Panc1 (cell line): ENCODE data around the gene CDK19. TPM values are rescaled to one million over a fixed set of nuclear protein-coding genes. Genes with fewer than 3 reads are reported as not detected.

Experiments
- ATAC-seq: fragments of 200-7000 bp; cut with Tn5 transposase; 2 replicates; pipeline ENCODE4 v1.9.1; 2020; ENCODE audit warnings: mild to moderate bottlenecking, moderate library complexity
- BruUV-seq: library from RNA; stranded (reverse); fragments of 400-500 nt; replicated peaks from 2 replicates; lab custom pipeline; 2021; lab: Mats Ljungman, UMichigan
- CTCF ChIA-PET: fragments of 300-600 bp; sonication (Branson Sonifier 250); formaldehyde crosslinking; loops from one replicate; lab custom pipeline; 2022; ENCODE audit warnings: antibody characterized with exemption; lab: Charles Lee
- POLR2A ChIA-PET: fragments of 300-600 bp; sonication (Branson Sonifier 250); formaldehyde crosslinking; loops from one replicate; lab custom pipeline; 2022; ENCODE audit warnings: antibody characterized with exemption; lab: Charles Lee
- DNase-seq: peaks from one replicate; pipeline ENCODE4 v3.0.0-alpha.2; 2010; ENCODE audit warnings: low read depth, low spot score
- H3K27ac ChIP-seq: 2 replicates; pipeline ENCODE4 v1.5.1; 2011; ENCODE audit warnings: mild to moderate bottlenecking, low read length, inconsistent platforms
- H3K27me3 ChIP-seq: fragments of 200-500 bp; sonication (Bioruptor generic); 2 replicates; pipeline ENCODE4 v1.6.0; 2014; ENCODE audit warnings: low read length, inconsistent platforms; ENCODE audit not compliant: control insufficient read depth, insufficient read depth
- H3K36me3 ChIP-seq: fragments of 200-500 bp; sonication (Bioruptor generic); 2 replicates; pipeline ENCODE4 v1.5.1; 2014; ENCODE audit warnings: inconsistent platforms, mild to moderate bottlenecking, low read length, moderate library complexity; ENCODE audit not compliant: control insufficient read depth, insufficient read depth
- H3K4me1 ChIP-seq: 2 replicates; pipeline ENCODE4 v1.5.1; 2011; ENCODE audit warnings: inconsistent platforms, mild to moderate bottlenecking, low read length, moderate library complexity; ENCODE audit not compliant: control insufficient read depth, insufficient read depth
- H3K4me3 ChIP-seq, 2 experiments: 2 replicates each; pipeline ENCODE4 v1.5.1; 2011 to 2012; ENCODE audit warnings: low read depth in 2 of 2, low read length in 2 of 2, mild to moderate bottlenecking in 2 of 2, inconsistent platforms in 1 of 2, moderate library complexity in 1 of 2
- H3K9me3 ChIP-seq: fragments of 200-500 bp; sonication (Bioruptor generic); 2 replicates; pipeline ENCODE4 v1.5.1; 2014; ENCODE audit warnings: low read depth, mild to moderate bottlenecking, inconsistent platforms, low read length, moderate library complexity; ENCODE audit not compliant: control insufficient read depth, insufficient read depth
- CTCF ChIP-seq: fragments of 450-650 bp; IDR thresholded peaks from 2 replicates; pipeline ENCODE4 v1.5.1; 2017; ENCODE audit warnings: mild to moderate bottlenecking
- POLR2AphosphoS5 ChIP-seq: IDR thresholded peaks from 2 replicates; pipeline ENCODE4 v1.6.1; 2012; ENCODE audit warnings: mild to moderate bottlenecking, low read depth, low read length, moderate library complexity
- SIN3A ChIP-seq: IDR thresholded peaks from 2 replicates; pipeline ENCODE4 v1.6.1; 2012; ENCODE audit warnings: low read depth, mild to moderate bottlenecking, low read length, moderate library complexity, borderline replicate concordance; ENCODE audit not compliant: insufficient read depth
- TCF7L2 ChIP-seq: IDR thresholded peaks from 2 replicates; pipeline ENCODE4 v1.6.1; 2011; ENCODE audit warnings: mild to moderate bottlenecking, low read depth, low read length, inconsistent platforms
- in situ Hi-C: cut with HindIII; loops from 2 replicates; pipeline ENCODE4 v1.10.0; 2016; ENCODE audit warnings: low sequenced_read_pairs, low pct_unique_long_range_greater_than_20kb
- intact Hi-C: fragments of 100-400 bp; cut with micrococcal nuclease; formaldehyde crosslinking; loops from one replicate; pipeline ENCODE4 v1.10.0; 2022; ENCODE audit not compliant: unreplicated experiment
- total RNA-seq: library from RNA; stranded (reverse); gene quantifications from one replicate; pipeline ENCODE4 v1.2.1, GENCODE V29; 2021; ENCODE audit not compliant: unreplicated experiment
- TF ChIP-seq, protein P1 (sequence below), 2 experiments: IDR thresholded peaks; 2 replicates each; pipeline ENCODE4 v1.6.1; 2011 to 2012; ENCODE audit warnings: low read depth in 2 of 2, control low read depth in 1 of 2, low read length in 1 of 2, mild to moderate bottlenecking in 1 of 2, moderate library complexity in 1 of 2; ENCODE audit not compliant: insufficient read depth in 1 of 2

CDK19 gene
- total RNA-seq, 1 experiment from 2014 or later: 48.4 TPM

GRCh38 chr6:110652520-110652919, 162.7 kb downstream of the CDK19 start:
- Histone ChIP-seq H3K27me3 (no peaks in the 10 kb centered on the region), H3K36me3 (no peaks in the 10 kb centered on the region), H3K9me3 (no peaks in the 10 kb centered on the region), H3K4me3 (no peak overlapping the region), H3K27ac (no peak overlapping the region), H3K4me1 (peaks cover 13% of the 10 kb centered on the region; the same call in 1 of the 2 replicates)
- POLR2A ChIA-PET: interaction anchor here (0.6 kb wide), 2 partner anchors 31 to 229 kb away, joined by 3 to 5 read pairs; no protein-coding TSS in a partner anchor
- intact Hi-C loops: no loop called here
- DNase-seq: no peak
- ATAC-seq: no peak
- in situ Hi-C loops: no loop called here
- BruUV-seq: no TSS peak
- CTCF ChIA-PET: interaction anchor here (0.6 kb wide), 1 partner anchor 169 kb away, joined by 3 read pairs; no protein-coding TSS in a partner anchor
- TF ChIP-seq CTCF (no peak), POLR2AphosphoS5 (no peak), TCF7L2 (no peak), SIN3A (no peak)
- TF ChIP-seq, protein P1, sequence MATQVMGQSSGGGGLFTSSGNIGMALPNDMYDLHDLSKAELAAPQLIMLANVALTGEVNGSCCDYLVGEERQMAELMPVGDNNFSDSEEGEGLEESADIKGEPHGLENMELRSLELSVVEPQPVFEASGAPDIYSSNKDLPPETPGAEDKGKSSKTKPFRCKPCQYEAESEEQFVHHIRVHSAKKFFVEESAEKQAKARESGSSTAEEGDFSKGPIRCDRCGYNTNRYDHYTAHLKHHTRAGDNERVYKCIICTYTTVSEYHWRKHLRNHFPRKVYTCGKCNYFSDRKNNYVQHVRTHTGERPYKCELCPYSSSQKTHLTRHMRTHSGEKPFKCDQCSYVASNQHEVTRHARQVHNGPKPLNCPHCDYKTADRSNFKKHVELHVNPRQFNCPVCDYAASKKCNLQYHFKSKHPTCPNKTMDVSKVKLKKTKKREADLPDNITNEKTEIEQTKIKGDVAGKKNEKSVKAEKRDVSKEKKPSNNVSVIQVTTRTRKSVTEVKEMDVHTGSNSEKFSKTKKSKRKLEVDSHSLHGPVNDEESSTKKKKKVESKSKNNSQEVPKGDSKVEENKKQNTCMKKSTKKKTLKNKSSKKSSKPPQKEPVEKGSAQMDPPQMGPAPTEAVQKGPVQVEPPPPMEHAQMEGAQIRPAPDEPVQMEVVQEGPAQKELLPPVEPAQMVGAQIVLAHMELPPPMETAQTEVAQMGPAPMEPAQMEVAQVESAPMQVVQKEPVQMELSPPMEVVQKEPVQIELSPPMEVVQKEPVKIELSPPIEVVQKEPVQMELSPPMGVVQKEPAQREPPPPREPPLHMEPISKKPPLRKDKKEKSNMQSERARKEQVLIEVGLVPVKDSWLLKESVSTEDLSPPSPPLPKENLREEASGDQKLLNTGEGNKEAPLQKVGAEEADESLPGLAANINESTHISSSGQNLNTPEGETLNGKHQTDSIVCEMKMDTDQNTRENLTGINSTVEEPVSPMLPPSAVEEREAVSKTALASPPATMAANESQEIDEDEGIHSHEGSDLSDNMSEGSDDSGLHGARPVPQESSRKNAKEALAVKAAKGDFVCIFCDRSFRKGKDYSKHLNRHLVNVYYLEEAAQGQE (IDR thresholded peaks at IDR 0.05; ENCODE audit: insufficient read depth in 1 of 2, low read depth in 2 of 2, low read length in 1 of 2): no peak

DNA sequence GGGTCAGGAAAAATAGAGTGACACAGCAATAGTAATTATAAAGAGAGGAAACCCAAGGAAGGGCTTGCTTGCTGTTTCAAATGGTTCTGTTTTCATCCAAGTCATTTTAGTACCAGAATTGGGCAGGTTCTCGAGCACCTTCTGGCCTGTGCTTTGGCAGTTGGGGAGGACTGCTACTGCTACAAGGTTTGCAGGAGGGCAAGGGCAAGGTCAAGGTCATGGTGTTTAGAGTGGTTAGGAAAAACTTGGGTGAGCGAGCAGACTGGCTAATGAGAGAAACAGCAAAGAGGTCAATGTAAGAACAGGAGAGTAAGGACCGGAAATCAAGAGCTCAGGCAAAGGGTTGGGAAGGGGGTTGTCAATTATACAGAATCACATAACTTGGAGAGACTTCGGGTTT, 164.5 kb downstream of the CDK19 start:
- H3K4me1 ChIP-seq: peaks cover 5% of the 10 kb centered on the region; the same call in 1 of the 2 replicates
- H3K27ac ChIP-seq: no peak overlapping the region
- BruUV-seq: no TSS peak
- DNase-seq (no peak), ATAC-seq (no peak)
- H3K9me3 ChIP-seq: no peaks in the 10 kb centered on the region
- TF ChIP-seq TCF7L2 (no peak), CTCF (no peak), POLR2AphosphoS5 (no peak), SIN3A (no peak)
- H3K4me3 ChIP-seq: no peak overlapping the region
- no peaks in the 10 kb centered on the region for H3K36me3 ChIP-seq
- ChIA-PET CTCF (no interaction called here), POLR2A (no interaction called here)
- no peaks in the 10 kb centered on the region for H3K27me3 ChIP-seq
- in situ Hi-C loops: no loop called here
- intact Hi-C loops: no loop called here
